ENCODE data around the gene NUMB. TPM values are rescaled to one million over a fixed set of nuclear protein-coding genes. Genes with fewer than 3 reads are reported as not detected.

Gene NUMB
- total RNA-seq, 2 experiments from 2014 or later: 27.9 to 31.5 TPM

DNA sequence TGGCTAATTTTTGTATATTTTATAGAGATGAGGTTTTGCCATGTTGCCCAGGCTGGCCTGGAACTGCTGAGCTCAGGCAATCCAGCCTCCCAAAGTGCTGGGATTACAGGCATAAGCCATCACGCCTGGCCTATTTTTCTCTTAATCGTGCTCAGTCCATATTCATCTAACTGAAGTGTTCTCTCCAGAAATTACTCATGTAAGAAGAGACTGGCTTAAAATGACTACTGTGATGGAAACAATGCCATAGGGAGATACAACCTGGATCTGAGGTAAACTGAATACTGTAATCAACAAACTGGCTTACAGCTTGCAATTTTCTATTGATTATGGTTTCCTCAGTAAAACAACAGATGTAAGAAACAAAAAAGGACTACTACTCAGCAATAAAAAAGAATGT lies 21.1 kb downstream of the NUMB start:
- H3K9me3 ChIP-seq (ENCODE audit: control insufficient read depth in 1 of 2, insufficient read depth in 1 of 2, low read length in 2 of 2): no peaks in the 10 kb centered on the region
- H3K9me3 Mint-ChIP-seq: no peaks in the 10 kb centered on the region
- no peaks in the 10 kb centered on the region for H3K27me3 Mint-ChIP-seq
- CTCF ChIA-PET: interaction anchor here (0.5 kb wide), 1 partner anchor 1832 kb away, joined by 3 read pairs; no protein-coding TSS in a partner anchor
- POLR2A ChIA-PET: no interaction called here
- H3K27ac Mint-ChIP-seq: no peak overlapping the region
- H3K4me3 ChIP-seq (ENCODE audit: low read length): no peak overlapping the region
- intact Hi-C loops (cut with DNase I, micrococcal nuclease): no loop called here
- TF ChIP-seq, protein P1, sequence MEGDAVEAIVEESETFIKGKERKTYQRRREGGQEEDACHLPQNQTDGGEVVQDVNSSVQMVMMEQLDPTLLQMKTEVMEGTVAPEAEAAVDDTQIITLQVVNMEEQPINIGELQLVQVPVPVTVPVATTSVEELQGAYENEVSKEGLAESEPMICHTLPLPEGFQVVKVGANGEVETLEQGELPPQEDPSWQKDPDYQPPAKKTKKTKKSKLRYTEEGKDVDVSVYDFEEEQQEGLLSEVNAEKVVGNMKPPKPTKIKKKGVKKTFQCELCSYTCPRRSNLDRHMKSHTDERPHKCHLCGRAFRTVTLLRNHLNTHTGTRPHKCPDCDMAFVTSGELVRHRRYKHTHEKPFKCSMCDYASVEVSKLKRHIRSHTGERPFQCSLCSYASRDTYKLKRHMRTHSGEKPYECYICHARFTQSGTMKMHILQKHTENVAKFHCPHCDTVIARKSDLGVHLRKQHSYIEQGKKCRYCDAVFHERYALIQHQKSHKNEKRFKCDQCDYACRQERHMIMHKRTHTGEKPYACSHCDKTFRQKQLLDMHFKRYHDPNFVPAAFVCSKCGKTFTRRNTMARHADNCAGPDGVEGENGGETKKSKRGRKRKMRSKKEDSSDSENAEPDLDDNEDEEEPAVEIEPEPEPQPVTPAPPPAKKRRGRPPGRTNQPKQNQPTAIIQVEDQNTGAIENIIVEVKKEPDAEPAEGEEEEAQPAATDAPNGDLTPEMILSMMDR (IDR thresholded peaks at IDR 0.05): no peak
- peaks cover 8% of the 10 kb centered on the region for H3K36me3 Mint-ChIP-seq (ENCODE audit: low read depth)
- no peak overlapping the region for H3K4me3 Mint-ChIP-seq
- H3K4me1 Mint-ChIP-seq (ENCODE audit: low read depth): peaks cover 22% of the 10 kb centered on the region
- H3K27me3 ChIP-seq (ENCODE audit: control insufficient read depth in 1 of 2, insufficient read depth in 2 of 2, low read length in 2 of 2): no peaks in the 10 kb centered on the region
- no peak for DNase-seq
- ATAC-seq (ENCODE audit: poor library complexity): no peak
- H3K4me1 ChIP-seq (ENCODE audit: insufficient read depth, low read length): no peaks in the 10 kb centered on the region
- no peak overlapping the region for H3K27ac ChIP-seq (ENCODE audit: low read depth in 1 of 2, low read length in 2 of 2)
- H3K36me3 ChIP-seq (ENCODE audit: insufficient read depth, low read length): no peaks in the 10 kb centered on the region

DNA sequence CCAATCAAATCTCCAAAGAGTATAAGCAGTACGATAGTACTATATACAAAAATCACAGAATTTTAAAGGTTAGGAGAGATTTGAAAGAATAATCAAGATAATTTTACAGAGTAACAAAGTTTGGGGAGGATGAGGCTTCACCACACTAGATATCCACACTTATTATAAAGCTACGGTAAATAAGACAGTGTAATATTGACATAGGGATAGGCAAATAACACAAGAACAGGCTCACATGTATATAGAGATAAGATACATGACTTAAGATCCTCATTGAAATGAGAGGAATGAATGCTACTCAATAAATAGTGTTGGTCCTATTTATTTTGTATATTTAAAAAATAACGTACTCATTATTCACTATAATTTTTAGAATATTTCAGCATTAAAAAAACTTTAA lies 26.2 kb downstream of the NUMB start:
- H3K4me3 Mint-ChIP-seq: no peak overlapping the region
- H3K36me3 ChIP-seq (ENCODE audit: insufficient read depth, low read length): no peaks in the 10 kb centered on the region
- no peaks in the 10 kb centered on the region for H3K9me3 ChIP-seq (ENCODE audit: control insufficient read depth in 1 of 2, insufficient read depth in 1 of 2, low read length in 2 of 2)
- ChIA-PET POLR2A (no interaction called here), CTCF (no interaction called here)
- H3K4me3 ChIP-seq (ENCODE audit: low read length): no peak overlapping the region
- H3K27me3 ChIP-seq (ENCODE audit: control insufficient read depth in 1 of 2, insufficient read depth in 2 of 2, low read length in 2 of 2): no peaks in the 10 kb centered on the region
- H3K36me3 Mint-ChIP-seq (ENCODE audit: low read depth): peaks cover 10% of the 10 kb centered on the region
- H3K27ac ChIP-seq (ENCODE audit: low read depth in 1 of 2, low read length in 2 of 2): no peak overlapping the region
- TF ChIP-seq, protein P1 (IDR thresholded peaks at IDR 0.05): no peak
- H3K4me1 ChIP-seq (ENCODE audit: insufficient read depth, low read length): no peaks in the 10 kb centered on the region
- H3K4me1 Mint-ChIP-seq (ENCODE audit: low read depth): peaks cover 13% of the 10 kb centered on the region
- intact Hi-C loops (cut with DNase I, micrococcal nuclease): no loop called here
- no peak for DNase-seq
- H3K27ac Mint-ChIP-seq: no peak overlapping the region
- ATAC-seq (ENCODE audit: poor library complexity): no peak
- H3K9me3 Mint-ChIP-seq: no peaks in the 10 kb centered on the region
- H3K27me3 Mint-ChIP-seq: no peaks in the 10 kb centered on the region

DNA sequence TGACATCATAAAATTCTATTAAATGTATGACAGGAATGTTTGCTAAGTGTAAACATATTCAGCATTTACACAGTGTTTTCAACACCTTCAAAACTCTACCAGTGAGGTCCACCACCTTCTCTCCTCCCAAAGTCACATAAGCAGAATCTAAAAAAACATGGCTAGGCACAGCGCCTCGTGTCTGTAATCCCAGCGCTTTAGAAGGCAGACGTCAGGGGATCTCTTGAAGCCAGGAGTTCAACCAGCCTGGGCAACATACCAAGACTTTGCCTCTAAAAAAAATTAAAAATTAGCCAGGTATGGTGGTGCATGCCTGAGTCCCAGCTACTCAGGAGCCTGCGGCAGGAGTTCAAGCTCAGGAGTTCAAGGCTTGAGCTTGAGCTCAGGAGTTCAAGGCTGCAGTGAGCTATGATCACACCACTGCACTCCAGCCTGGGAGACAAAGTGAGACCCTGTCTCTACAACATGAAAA lies 30.0 kb downstream of the NUMB start:
- Mint-ChIP-seq H3K4me1 (ENCODE audit: low read depth) (peaks cover 17% of the 10 kb centered on the region), H3K36me3 (ENCODE audit: low read depth) (peaks cover 10% of the 10 kb centered on the region), H3K27me3 (no peaks in the 10 kb centered on the region), H3K9me3 (no peaks in the 10 kb centered on the region), H3K27ac (no peak overlapping the region), H3K4me3 (no peak overlapping the region)
- intact Hi-C loops (cut with DNase I, micrococcal nuclease): no loop called here
- CTCF ChIA-PET: no interaction called here
- Histone ChIP-seq H3K27ac (ENCODE audit: low read depth in 1 of 2, low read length in 2 of 2) (no peak overlapping the region), H3K36me3 (ENCODE audit: insufficient read depth, low read length) (peaks cover under 1% of the 10 kb centered on the region), H3K4me1 (ENCODE audit: insufficient read depth, low read length) (no peaks in the 10 kb centered on the region), H3K27me3 (ENCODE audit: control insufficient read depth in 1 of 2, insufficient read depth in 2 of 2, low read length in 2 of 2) (no peaks in the 10 kb centered on the region), H3K9me3 (ENCODE audit: control insufficient read depth in 1 of 2, insufficient read depth in 1 of 2, low read length in 2 of 2) (no peaks in the 10 kb centered on the region), H3K4me3 (ENCODE audit: low read length) (no peak overlapping the region)
- TF ChIP-seq, protein P1 (IDR thresholded peaks at IDR 0.05): no peak
- no peak for ATAC-seq (ENCODE audit: poor library complexity)
- POLR2A ChIA-PET: no interaction called here
- no peak for DNase-seq

Measured in CD4-positive, alpha-beta T cell (primary cell).